GM18502 (cell line): ENCODE results near the gene PTPRM.

Source experiments
- ATAC-seq: cut with Tn5 transposase; IDR thresholded peaks from one replicate; pipeline ENCODE4 v1.9.1; 2021; ENCODE audit warnings: mild to moderate bottlenecking; ENCODE audit not compliant: unreplicated experiment, poor library complexity

The PTPRM gene

DNA sequence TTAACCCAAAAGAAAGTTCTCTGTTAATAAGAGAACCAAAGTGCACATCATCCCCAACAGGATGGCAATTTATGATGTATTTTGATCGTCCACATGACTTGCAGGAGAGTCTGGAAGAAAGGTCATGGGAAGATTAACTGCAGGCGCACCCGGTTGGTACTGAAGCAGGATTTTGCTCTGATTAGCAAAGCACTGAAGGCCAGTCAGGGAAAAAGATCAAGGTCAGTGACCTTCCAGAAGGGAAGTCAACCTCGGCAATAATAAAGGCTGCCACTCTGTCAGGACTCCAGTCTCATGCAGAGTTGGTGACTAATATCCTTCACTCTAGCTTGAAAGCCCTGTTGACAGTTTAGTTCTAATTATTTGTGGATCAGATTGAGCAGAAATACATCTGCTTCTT lies 609.4 kb downstream of the PTPRM start:
- ATAC-seq = no peak

DNA sequence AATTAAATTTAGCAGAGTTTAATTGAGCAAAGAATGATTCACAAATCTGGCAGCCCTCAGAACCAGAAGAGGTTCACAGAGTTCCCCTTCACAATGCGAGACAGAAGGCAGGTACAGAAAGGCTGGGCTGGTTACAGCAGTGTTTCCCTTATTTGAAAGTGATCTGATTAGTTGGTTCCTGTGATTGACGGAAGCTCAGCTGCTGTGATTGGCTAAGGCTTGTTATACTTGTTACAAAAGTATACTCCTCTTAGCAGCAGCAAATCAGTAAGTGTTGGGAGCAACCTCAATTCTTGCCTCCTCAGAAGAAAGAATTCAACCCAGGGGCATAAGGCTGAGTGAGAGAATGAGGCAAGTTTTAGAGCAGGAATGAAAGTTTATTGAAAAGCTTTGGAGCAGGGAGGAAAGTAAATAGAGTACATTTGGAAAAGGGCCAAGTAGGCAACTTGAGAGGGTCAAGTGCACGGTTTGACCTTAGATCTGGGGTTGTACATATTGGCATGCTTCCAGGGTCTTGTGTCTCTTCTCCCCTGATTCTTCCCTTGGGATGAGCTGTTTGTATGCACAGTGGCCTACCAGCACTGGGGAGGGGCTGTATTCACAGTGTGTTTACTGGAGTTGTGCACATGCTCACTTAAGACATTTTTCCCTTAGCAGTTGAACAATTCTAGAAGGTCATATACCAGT lies 610.4 kb downstream of the PTPRM start:
- ATAC-seq = no peak

DNA sequence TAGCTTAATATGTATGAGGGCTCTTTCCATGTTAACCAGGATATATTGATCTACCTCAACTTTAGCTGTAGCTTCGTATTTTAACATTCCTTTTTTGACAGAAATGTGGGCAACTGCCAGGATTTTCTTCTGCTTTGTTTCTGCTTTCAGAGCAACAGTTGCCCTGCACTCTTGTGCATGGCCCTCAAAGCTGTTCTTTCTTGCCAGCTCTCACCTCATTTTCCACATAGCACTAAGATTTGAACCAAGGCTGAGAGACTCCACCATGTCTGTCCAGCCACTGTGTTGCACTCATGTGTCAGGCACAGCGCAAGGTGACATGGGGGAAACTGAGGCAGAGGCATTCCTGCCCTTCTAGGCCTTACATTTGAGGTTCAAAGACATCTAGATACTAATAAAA lies 619.3 kb downstream of the PTPRM start:
- ATAC-seq = no peak

DNA sequence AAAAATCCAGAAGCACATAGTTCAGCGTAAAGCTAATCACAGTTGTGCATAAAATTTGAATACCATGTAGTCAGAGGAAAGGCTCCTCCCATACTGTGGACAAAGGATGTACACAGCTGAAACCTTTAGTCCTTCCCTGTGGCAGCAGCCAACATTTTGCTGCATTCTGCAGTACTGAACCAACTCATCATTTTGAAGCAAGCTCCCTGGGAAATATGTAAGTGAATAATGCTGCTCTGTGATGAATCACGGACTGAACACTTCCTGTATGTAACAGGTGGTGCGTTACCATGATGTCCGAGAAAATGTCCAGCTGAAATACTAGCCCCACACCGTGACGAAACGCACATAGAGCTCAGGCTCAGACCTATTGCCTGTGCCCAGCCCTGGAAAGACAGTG lies 621.1 kb downstream of the PTPRM start:
- ATAC-seq = no peak

DNA sequence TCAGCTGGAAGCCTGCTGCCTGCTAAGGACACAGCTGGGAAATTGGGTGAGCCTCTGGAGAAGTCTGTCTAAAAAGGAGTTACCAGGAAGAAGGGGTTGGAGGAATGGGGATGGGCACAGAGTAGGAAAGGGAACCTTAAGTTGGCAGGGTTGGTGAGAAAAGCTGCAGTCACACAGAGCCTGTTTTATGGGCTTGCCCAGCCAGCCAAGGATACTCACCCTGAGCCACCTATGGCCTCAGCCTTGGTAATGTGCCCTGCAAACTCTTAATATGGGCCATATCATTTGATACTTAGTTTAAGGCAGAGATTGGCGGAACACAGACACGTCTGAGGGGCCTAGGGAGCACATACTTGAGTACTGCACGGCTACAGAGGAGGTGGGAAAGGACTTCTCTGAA lies 623.9 kb downstream of the PTPRM start:
- ATAC-seq = no peak

DNA sequence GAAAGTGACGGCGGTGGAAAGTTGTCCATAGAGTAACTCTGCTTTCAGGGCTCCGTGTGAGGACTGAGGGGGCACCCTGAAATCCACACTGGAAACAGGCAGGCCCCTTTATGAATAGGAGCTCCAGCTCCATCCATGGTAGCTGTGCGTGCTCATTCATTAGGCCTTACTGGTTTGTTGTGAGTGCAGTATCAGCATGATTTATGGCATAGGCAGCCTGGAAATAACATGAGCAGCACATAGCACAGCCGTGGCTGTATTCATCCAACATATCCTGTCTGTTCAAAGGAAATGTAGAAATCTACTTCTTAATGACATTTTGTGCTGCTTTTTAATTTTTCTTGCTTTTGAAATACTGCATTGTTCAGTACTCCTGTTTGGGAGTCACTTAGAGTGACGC lies 627.3 kb downstream of the PTPRM start:
- ATAC-seq = no peak

DNA sequence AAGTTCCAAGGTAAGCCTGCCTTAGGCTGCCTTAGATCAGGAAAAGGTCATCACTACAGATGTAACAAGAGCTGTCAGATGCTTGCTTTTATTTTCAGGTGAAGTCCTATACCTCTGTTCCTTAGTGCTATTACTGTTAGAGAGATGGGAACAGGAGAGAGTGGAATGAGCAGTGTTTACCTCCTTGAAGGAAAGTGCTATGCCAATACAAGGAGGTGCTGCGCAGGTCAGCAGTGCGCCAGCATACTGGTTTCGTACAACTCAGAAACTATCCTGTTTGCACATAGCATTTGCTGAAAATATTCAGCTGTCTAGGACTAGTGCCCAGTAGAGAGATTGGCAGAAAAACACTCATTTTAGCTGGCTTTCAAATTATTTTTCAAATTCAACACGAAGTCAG lies 629.1 kb downstream of the PTPRM start:
- no peak for ATAC-seq

DNA sequence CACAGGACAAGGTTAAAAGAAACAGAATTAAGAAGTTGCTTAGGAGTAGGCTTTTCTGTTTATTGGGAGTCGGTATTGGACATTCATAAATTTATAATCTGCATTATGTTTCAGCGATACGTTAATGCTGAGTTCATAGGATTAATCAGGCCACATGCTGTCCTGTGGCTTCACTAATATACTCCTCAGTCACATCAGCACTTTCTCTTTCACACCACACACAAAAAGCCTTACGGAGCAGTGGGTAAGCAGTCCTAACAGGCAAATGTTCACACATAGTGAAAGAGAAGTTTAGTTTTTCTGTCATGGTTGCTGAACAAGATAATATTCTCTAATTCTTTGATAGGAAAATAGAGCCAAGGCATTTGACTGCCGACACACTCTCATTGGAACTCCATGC lies 630.4 kb downstream of the PTPRM start:
- ATAC-seq = no peak

DNA sequence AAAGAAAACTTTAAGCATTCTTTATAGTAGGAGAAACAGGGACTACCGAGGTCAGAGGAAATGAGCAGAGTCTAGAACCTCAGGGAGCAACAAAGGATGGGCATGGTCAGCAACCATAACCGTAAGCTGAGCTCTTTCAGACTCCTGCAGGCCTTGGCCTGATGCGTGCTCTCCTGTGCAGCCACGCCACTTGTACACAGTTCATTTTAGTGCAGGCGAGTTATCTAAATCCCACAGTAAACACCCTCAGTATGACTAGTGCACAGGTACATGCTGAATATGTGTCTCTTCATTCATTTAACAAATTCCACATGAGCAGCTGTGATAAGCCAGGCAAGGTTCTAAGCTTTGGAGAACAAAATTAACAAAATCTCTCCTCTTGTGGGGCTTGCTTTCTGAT lies 640.9 kb downstream of the PTPRM start:
- ATAC-seq = no peak

DNA sequence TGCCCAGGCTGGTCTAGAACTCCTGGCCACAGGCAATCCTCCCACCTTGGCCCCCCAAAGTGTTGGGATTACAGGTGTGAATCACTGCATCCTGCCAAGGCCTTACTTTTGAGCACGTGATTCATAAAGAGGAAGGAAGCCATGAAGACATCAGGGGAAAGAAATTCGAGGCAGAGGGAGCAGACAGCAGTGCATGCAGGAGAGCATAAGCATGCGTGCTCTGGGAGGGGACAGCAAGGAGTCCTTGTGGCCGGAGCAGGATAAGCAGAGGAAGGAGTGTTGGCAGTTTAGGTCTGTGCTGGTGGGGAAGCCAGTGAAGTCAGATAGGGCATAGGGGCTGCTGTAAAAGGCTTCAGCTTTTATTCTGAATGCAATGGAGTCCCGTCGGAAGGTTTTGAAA lies 641.6 kb downstream of the PTPRM start:
- ATAC-seq = no peak

DNA sequence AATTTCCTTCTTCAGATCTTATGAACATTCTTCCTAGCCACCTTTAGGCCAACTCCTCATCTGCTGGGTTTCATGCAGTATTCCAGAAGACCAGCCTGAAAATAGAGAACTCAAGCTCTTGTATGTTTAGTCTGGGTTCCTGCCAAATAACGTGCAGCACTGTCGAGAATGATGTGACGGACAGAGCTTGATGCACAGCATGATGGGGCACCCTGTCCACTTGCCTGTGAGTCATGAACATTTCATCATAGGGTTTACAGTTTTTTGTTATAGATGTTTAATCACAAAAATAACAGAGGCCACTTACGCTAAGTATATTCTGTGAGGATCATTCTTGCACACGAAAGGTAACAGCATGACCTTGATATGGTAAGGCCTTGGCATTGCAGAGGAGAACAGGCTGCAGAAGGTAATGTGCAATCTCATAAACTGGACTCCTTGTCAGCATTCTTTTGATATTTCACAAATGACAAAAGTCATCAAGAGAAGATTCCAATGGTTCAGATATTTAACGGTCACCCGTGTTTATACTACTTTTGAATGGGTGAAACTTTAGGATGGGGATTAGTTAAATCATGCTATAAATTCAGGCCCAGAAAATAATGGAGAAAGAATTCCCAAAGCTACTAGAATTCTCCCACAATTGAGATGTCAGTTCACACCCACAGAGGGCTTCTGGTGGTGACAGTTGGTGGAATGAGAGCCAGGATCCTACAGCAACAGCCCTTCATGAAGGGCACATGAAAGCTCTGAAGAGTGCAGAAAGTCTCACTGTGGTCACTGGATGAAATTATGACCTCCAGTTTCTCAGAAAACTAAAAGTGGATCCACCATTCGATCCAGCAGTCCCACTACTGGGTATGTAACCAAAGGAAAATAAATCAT lies 646.0 kb downstream of the PTPRM start:
- ATAC-seq = no peak

DNA sequence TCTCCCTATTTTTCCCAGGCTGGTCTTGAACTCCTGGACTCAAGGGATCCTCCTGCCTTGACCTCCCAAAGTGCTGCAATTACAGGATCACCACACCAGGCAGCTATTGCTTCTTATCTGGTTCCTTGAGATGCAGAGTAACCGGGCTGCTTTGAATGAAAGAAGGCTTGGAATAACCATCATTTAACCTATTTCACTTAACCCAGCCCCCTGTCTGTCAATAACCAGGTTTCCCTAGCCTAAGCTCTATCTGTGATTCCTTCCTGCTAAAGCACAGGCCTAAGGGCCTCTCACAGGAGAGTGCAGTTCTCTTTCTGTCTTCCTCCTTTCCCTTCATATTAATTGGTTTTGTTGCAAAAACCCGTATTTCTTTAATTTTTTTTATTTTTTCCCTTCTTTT lies 648.6 kb downstream of the PTPRM start:
- no peak for ATAC-seq

DNA sequence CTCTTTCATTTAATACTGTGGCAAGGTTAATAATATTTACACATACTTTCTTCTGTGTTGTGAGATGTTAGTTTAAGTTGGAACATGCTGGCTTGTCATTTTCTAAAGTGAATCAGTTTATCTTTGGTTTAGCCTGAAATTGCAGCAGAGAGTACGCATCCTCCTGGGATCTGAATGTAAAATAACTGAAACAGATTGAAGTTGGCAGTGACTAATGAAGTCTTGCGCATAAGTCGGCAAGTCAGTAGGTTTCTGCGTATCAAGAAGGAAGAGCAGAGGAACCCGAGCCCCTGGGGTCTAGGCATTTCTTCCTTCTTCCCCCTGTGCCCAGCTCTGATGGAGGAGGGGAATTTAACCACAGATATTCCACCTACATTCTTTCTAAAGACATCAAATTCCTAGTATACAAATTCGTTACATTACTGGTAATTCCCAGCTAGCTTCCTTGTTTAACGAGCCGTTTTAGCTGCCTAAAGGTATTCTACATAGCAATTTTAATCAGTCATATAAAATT lies 650.0 kb downstream of the PTPRM start:
- no peak for ATAC-seq

DNA sequence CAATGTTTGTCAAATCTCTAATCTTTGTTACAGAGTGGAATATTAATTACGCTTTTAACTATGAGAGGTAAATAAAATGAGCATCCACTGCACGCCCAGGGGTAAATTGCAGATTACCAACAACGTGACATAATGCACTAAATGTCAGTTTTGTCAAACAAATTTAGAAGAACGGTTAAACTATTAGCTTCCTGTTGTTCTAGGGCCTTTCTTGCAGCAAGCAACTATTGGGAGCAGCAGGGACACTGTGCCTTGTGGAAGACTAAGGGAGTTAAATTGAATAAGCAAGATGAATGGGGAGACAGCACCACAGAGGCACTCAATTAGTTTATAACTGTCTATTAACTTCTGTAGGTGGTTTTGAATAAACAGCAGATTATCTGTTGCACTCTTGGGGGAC lies 651.1 kb downstream of the PTPRM start:
- ATAC-seq = no peak

DNA sequence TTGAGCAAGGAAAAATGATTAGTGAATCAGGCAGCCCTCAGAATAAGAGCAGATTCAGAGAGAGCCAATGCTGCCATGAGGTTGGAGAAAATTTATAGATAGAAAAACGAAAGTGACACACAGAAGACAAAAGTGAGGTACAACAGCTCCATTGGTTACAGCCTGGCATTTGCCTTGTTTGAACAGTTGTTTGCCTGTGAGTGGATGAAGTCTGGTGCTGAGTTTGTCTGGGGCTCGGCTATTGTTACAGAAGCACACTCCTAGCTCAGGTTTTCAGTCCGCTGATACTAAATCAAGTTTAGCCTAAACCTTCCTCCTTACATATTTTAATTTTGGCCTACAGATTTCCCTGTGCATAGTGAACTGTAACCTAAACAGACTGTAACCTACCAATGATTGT lies 654.3 kb downstream of the PTPRM start:
- ATAC-seq = no peak

DNA sequence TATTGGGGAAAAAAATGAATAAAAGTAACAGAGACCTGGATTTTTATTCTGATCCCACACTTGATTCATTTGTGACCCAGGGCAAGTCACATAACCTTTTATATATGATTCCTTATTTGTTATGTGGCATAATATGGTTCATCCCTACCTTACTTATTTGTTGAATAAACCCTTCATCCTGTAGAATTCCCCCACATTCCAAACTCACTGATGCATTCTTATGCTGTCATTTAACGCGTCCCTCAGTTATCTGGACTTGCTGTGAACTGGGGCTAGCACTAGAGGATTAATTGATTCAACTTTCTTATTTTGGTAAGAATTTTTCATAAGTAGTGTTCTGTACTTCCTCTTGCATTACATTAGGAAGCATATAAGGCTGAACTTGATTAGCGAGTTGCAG lies 657.5 kb downstream of the PTPRM start:
- ATAC-seq = no peak

DNA sequence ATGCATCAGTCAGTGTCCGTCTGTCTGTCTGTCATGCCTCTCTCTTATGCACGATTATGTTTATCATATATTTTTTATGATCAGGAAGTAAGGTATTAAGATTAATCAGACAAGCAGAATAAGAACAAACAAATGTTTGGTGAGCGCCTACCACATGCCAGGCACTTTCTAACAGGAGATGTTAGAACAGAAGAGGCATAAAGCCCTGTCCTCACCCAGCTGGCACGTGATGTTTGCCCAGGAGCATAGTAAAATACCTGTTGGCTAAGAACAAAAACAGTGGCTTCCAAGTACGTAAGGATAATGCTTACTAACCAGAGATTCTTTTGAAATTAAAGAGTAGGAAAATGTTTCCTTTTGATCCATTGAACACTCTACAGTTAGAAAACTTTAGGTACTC lies 661.9 kb downstream of the PTPRM start:
- ATAC-seq = no peak

DNA sequence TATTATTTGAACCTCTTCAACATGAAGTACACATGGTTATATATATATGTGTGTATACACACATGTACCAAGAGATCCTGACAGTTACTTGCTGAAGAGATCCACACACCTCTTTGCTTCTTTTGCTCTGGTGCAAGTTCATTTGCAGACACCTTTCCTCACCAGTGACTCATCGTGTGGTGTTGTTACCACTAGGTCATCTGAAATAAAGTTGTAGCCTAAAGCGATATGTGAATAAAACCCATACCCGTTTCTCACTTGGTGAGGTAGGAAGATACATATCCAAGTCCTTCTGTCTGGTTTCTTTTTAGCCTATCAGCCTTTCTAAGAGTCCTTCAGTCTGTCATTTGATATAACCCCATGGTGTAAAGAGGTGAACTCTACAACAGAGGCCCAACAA lies 662.7 kb downstream of the PTPRM start:
- no peak for ATAC-seq

DNA sequence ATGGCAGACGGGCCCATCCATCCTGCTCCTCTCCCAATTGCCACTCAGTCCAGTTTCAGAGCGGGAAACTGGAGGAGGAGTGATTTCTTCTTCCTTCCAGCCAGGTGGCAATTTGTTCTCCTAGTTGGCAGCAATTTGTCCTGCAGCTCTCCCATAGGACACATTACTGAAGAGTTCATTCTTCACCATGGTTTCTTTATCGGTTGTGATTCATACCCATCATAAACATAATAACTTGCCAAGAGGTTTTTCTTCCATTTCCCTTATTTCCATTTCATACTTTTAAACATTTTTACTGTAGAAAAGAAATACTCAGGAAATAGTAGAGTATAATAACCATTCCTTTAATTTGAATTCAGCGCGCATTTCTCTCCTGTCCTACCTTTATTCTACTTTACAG lies 664.2 kb downstream of the PTPRM start:
- no peak for ATAC-seq

DNA sequence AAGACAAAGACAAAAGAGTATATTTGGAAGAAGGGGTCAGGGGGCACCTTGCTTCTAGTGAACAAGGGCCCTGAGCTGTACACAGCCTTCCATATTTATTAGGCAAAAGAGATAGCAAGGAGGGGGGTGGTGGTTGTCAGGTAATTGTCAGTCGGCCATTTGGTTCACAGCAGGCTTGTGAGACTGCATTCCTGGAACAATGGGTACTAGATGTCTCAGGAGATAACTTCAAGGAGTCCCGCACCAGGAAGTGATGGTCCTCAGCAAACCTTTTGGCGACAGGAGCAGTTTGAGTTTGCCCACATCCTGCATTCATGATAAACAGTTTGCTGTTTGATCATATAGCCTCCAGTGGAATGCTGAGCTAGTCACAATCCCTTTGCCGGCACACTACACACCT lies 665.7 kb downstream of the PTPRM start:
- no peak for ATAC-seq

DNA sequence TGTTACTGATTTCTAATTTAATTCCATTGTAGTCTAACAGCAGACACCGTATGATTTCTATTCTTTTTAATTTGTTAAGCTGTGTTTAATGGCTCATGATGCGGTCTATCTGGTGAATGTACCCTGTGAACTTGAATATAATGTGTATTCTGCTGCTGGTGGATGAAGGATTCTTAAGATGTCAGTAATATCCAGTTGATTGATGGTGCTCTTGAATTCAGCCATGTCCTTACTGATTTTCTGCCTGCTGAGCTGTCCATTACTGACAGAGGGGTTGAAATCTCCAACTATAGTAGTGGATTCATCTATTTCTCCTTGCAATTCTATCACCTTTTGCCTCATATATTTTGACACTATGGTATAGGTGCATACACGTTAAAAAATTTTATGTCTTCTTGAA lies 668.8 kb downstream of the PTPRM start:
- no peak for ATAC-seq

DNA sequence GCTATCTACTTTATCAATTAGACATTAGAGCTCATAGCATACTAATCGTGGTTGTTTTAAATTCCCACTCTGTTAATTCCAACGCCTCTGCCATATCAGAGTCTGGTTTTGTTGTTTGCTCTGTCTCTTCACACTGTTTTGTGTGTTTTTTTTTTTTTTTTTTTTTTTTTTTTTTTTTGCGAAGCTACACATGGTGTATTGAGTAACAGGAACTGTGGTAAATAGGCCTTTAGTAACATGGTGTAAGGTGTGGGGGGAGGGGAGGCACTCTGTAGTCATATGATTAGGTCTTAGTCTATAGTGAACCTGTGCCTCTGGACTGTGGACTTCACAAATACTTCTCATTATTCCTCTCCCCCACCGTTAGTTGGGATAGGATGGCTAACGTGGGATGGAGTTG lies 671.4 kb downstream of the PTPRM start:
- no peak for ATAC-seq
